Keratinocyte (primary cell): ENCODE measurements around the gene ESRRB. TPM values are rescaled to one million over a fixed set of nuclear protein-coding genes. Genes with fewer than 3 reads are reported as not detected.

Source experiments
- DNase-seq: peaks from one replicate; pipeline ENCODE4 v3.0.0-alpha.2; 2011; ENCODE audit warnings: low read depth, missing footprints, low spot score
- FAIRE-seq: peaks from 2 replicates; lab custom pipeline; 2011; peaks lifted over from hg19 to GRCh38; lab: Jason Lieb, UNC
- H2AFZ ChIP-seq: 2 replicates; pipeline ENCODE4 v1.6.0; 2012; ENCODE audit warnings: low read length, control low read depth, inconsistent platforms; ENCODE audit not compliant: control insufficient read depth
- H3K27ac ChIP-seq: 2 replicates; pipeline ENCODE4 v1.5.1; 2011; ENCODE audit warnings: low read length; ENCODE audit not compliant: control insufficient read depth, insufficient read depth
- H3K27me3 ChIP-seq: 3 replicates; pipeline ENCODE4 v1.6.0; 2011; ENCODE audit warnings: low read length; ENCODE audit not compliant: control insufficient read depth, insufficient read depth; ENCODE audit errors: extremely low read depth
- H3K36me3 ChIP-seq, 2 experiments: 2 replicates in 1 of 2; 3 replicates in 1 of 2; pipeline ENCODE4 v1.5.1; 2011; ENCODE audit warnings: low read length in 2 of 2, mild to moderate bottlenecking in 1 of 2; ENCODE audit not compliant: control insufficient read depth in 2 of 2, insufficient read depth in 2 of 2; ENCODE audit errors: extremely low read depth in 1 of 2
- H3K4me1 ChIP-seq: 3 replicates; pipeline ENCODE4 v1.5.1; 2011; ENCODE audit warnings: low read length; ENCODE audit not compliant: control insufficient read depth, insufficient read depth; ENCODE audit errors: extremely low read depth
- H3K4me2 ChIP-seq: 3 replicates; pipeline ENCODE4 v1.6.0; 2011; ENCODE audit warnings: low read depth, low read length; ENCODE audit not compliant: control insufficient read depth, insufficient read depth; ENCODE audit errors: extremely low read depth
- H3K4me3 ChIP-seq, 3 experiments: fragments of 200-600 bp in 1 of 3; sonication (generic) in 1 of 3; 2 replicates in 2 of 3; 3 replicates in 1 of 3; pipeline ENCODE4 v1.5.1; 2011 to 2016; ENCODE audit warnings: low read length in 3 of 3, mild to moderate bottlenecking in 3 of 3, control low read depth in 2 of 3, inconsistent platforms in 1 of 3, low read depth in 1 of 3, mixed read lengths in 1 of 3, mixed run types in 1 of 3, moderate library complexity in 1 of 3; ENCODE audit not compliant: control insufficient read depth in 2 of 3, insufficient read depth in 2 of 3; ENCODE audit errors: extremely low read depth in 1 of 3
- H3K79me2 ChIP-seq: 2 replicates; pipeline ENCODE4 v1.6.0; 2012; ENCODE audit warnings: low read length; ENCODE audit not compliant: control insufficient read depth, insufficient read depth
- H3K9ac ChIP-seq: 3 replicates; pipeline ENCODE4 v1.6.0; 2011; ENCODE audit warnings: low read length; ENCODE audit not compliant: control insufficient read depth, insufficient read depth; ENCODE audit errors: extremely low read depth
- H3K9me1 ChIP-seq: 3 replicates; pipeline ENCODE4 v1.6.0; 2011; ENCODE audit warnings: low read length; ENCODE audit not compliant: control insufficient read depth, insufficient read depth; ENCODE audit errors: extremely low read depth
- H3K9me3 ChIP-seq: 2 replicates; pipeline ENCODE4 v1.5.1; 2012; ENCODE audit warnings: low read depth, low read length; ENCODE audit not compliant: control insufficient read depth
- H4K20me1 ChIP-seq: 3 replicates; pipeline ENCODE4 v1.6.0; 2011; ENCODE audit warnings: low read length; ENCODE audit not compliant: control insufficient read depth, insufficient read depth; ENCODE audit errors: extremely low read depth
- CTCF ChIP-seq, 3 experiments: IDR thresholded peaks in 1 of 3; conservative IDR thresholded peaks in 1 of 3; optimal IDR thresholded peaks in 1 of 3; 2 replicates in 2 of 3; 3 replicates in 1 of 3; pipeline versions ENCODE3 to v1.5.1; 2011; ENCODE audit warnings: low read length in 3 of 3, mild to moderate bottlenecking in 3 of 3, moderate library complexity in 2 of 3, control low read depth in 1 of 3, inconsistent platforms in 1 of 3; ENCODE audit not compliant: insufficient read depth in 2 of 3; ENCODE audit errors: extremely low read depth in 1 of 3
- EZH2 ChIP-seq: IDR thresholded peaks from one replicate; pipeline ENCODE4 v1.6.1; 2012; ENCODE audit warnings: inconsistent platforms, mild to moderate bottlenecking, low read length, moderate library complexity
- dilution Hi-C: fragments of 300-500 bp; cut with MboI; formaldehyde crosslinking; loops from one replicate; pipeline ENCODE4 v1.7.0; 2020; ENCODE audit warnings: low sequenced_read_pairs; ENCODE audit not compliant: extremely low pct_ligation_motif_present
- polyA plus RNA-seq, 5 experiments: library from polyadenylated mRNA; depleted of rRNA in 3 of 5; stranded (reverse) in 3 of 5; stranded (forward) in 1 of 5; unstranded in 1 of 5; fragments of >200 nt; gene quantifications; 1 replicate in 1 of 5; 2 replicates in 3 of 5; 3 replicates in 1 of 5; pipeline versions ENCODE4 v1.2.1 to v1.2.3, GENCODE V29; 2011 to 2012; ENCODE audit warnings: missing spikeins in 2 of 5, low read depth in 1 of 5, low replicate concordance in 1 of 5

ESRRB gene
- polyA plus RNA-seq, 1 donor (not counting 4 experiments of a cell fraction or from before 2014, with no cell fraction given): 0.01 TPM

- H3K27ac ChIP-seq: no peak overlapping the region
- no peaks in the 10 kb centered on the region for H3K36me3 ChIP-seq
- no peak overlapping the region for H3K9ac ChIP-seq
- no peak overlapping the region for H2AFZ ChIP-seq
- FAIRE-seq (no peak), DNase-seq (no peak)
- H3K79me2 ChIP-seq: no peaks in the 10 kb centered on the region
- H4K20me1 ChIP-seq: no peaks in the 10 kb centered on the region
- no peak for TF ChIP-seq CTCF (optimal IDR thresholded peaks at IDR 0.05 in 1 of 3, IDR thresholded peaks at IDR 0.05 in 1 of 3, conservative IDR thresholded peaks at IDR 0.05 in 1 of 3; ENCODE audit: extremely low read depth in 1 of 3, insufficient read depth in 2 of 3, low read length in 3 of 3)
- TF ChIP-seq EZH2: no peak
- dilution Hi-C loops: no loop called here
- peaks cover 8% of the 10 kb centered on the region for H3K27me3 ChIP-seq
- no peaks in the 10 kb centered on the region for H3K4me1 ChIP-seq
- H3K9me3 ChIP-seq: no peaks in the 10 kb centered on the region
- H3K4me3 ChIP-seq: no peak overlapping the region
- H3K4me2 ChIP-seq: no peak overlapping the region
- H3K9me1 ChIP-seq: no peaks in the 10 kb centered on the region
Observed at GRCh38 chr14:76419399-76419798, 43.5 kb downstream of the ESRRB start.

DNA sequence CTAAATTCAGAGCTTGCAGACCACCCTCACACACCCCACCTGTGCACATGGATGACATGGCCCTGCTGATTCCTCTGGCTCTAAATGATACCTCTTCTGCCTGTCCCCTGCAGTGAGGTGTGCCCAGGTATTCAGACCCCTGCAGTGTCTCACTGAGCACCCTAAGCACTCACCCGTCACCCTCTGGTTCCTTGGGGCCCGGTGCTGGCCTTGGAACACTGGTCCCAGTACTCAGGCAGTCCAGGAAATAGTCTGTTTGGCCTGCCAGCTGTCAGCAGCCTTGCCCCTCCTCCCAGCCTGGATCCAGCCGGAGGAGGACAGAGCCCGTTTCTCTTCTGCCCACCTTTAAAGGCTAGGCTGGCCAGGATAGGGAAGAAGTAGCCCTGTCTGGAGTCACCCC lies 44.9 kb downstream of the ESRRB start:
- no peak overlapping the region for H3K4me3 ChIP-seq
- no peaks in the 10 kb centered on the region for H3K36me3 ChIP-seq
- TF ChIP-seq EZH2 (no peak), CTCF (optimal IDR thresholded peaks at IDR 0.05 in 1 of 3, IDR thresholded peaks at IDR 0.05 in 1 of 3, conservative IDR thresholded peaks at IDR 0.05 in 1 of 3; ENCODE audit: extremely low read depth in 1 of 3, insufficient read depth in 2 of 3, low read length in 3 of 3) (no peak)
- H3K27me3 ChIP-seq: no peaks in the 10 kb centered on the region
- dilution Hi-C loops: no loop called here
- H3K79me2 ChIP-seq: no peaks in the 10 kb centered on the region
- H2AFZ ChIP-seq: no peak overlapping the region
- H3K4me2 ChIP-seq: no peak overlapping the region
- no peak overlapping the region for H3K27ac ChIP-seq
- no peaks in the 10 kb centered on the region for H3K4me1 ChIP-seq
- no peaks in the 10 kb centered on the region for H4K20me1 ChIP-seq
- no peak for FAIRE-seq
- no peak for DNase-seq
- H3K9me3 ChIP-seq: no peaks in the 10 kb centered on the region
- H3K9ac ChIP-seq: no peak overlapping the region
- no peaks in the 10 kb centered on the region for H3K9me1 ChIP-seq
